Mesenteric fat pad (tissue), 1 donor: Measurements from ENCODE around the gene ANKS1B. TPM values are rescaled to one million over a fixed set of nuclear protein-coding genes. Genes with fewer than 3 reads are reported as not detected.
"Not testable (repeated sequence)": the region's sequence is repeated elsewhere in the genome, so short reads cannot be mapped to it uniquely, and the experiment has no call there.

ENCODE experiments used
- DNase-seq: peaks from one replicate; pipeline ENCODE4 v3.0.0-alpha.2; 2020; ENCODE audit warnings: low spot score
- total RNA-seq: library from RNA; stranded (reverse); fragmentation: NEBNext Ultra II Directional; extraction: Animal tissue kit (Norgen Biotek cat#: 25700); gene quantifications from one replicate; pipeline ENCODE4 v1.2.1, GENCODE V29; 2021
- donor health status: DM: yes; HTN: yes; CAD: no.

ANKS1B gene
- total RNA-seq, 1 donor from 2014 or later = 5.3 TPM

DNA sequence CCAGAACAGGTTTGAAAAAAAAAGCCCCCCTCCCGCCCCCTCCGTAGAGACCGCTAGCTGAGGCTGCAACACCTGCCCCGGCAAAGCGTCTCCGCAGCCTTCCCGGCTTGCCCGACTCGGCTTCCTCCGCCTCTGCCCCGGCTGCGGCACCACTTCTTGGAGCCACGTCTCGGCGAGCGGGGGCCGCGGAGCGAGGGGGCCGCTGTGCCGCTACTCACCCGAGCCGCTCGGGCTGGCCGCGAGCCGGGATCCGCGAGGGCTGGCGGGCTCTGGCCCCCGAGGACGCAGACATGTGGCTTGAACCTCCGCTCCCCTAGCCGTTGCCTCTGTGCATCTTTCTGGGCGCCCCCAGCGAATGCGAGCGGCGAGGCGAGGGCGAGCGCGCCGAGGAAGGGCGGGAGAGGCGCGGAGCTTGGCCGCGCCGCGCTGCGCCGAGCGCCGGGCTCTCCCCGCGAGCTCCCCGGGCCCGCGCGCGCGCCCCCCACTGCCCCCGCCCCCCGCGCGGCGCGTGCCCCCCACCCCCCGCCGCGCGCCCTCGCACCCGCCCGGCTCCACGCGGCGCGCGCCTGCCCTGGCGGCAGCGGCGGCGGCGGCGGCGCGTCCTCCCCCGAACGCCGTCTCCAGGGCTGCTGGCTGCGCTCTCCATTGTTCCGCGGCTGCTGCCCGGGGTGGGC lies 1090.2 kb downstream of the ANKS1B start:
- DNase-seq = no peak

DNA sequence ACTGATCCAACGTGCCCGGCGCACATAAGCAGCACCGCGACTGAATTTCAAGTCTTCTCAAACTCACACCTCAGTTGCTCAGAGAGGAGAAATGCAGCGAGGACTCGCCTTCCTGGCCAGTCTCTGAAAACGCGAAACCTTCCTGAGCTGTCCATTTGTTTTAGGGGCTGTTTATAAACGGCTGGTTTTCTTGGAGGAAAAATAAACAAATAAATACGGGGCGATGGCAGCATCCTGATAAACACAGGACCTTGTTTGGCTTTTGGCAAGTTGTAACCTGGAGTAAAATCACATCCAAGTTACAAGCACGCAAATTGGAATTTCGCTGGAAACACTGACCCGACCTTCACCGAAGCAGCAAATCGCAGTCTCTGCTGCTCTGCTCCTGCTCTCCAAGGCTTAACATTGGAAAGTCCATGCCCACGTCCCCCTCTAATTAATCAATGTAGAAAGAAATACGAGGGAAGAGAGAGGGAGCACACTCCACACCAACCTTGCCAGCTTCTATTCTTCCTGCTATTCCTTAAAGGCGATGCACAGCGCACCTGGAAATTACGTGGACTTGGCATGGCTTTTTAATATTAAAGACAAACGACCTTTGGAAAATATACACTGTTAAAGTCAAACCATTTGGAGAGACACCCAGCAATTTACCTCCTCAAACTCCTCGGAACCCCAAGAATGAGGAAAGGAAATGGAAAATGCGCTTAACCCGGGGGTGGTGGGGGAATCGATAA lies 1090.9 kb downstream of the ANKS1B start:
- no peak for DNase-seq

DNA sequence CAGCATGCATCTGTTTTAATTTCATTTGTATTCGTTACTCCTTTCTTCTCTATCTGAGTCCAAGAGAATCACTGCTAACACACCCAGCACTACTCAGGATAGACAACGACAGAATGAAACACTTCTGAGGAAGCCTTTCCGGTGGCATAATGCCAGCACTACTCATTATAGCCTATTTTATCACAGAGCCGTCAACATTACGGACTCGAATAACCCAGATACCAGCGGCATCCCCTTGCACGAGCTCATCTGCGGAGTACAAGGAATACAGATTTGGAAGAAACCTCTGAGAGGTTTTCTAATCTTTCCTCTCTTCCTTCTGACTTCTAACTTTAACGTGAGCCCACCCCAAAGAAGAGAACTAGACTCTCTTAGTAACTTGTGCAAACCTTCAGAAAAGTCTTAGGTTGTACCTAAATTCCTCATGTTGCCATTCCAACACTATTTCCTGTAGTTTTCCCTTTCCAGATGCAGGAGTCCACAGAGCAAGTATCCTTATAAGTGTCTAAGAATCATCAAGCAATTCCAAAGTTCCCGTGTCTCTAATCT lies 1091.5 kb downstream of the ANKS1B start:
- DNase-seq = no peak

DNA sequence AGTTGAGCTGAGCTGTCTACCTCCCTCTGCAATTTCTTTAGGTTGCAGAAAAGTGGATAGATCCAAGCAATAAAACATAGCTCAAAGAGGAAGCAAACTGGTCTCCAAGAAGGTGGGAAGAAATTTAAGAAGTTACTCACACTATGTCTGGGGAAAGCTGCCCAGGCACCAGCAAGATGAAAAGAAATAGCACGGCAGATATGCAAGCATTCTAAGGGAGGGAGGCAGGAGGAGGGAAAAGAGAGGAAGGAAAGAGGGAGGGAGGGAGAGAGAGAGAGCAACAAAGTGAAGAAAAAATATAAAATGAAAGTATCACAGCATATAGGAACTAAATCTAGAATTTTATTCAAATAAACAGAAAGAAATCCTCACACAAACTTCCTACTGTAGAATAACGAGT lies 1099.0 kb downstream of the ANKS1B start:
- no peak for DNase-seq

DNA sequence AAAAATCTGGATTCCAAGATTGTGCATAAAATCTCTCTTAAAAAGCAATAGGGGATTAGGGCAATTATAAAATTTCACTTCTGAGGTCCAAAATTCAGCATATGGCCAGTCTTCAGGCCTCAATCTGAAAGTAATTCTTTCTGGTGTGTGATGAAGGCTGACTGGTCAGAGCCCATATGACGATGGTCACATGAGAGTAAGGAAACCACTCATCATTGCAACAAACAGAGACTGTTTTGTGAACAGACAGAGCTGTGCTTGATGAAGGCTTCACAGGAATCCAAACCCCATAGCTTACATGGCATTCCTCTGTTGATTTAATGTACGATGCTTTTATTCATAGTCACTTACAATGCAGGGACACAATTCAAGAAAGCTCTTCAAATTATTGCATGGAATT lies 1101.5 kb downstream of the ANKS1B start:
- no peak for DNase-seq

DNA sequence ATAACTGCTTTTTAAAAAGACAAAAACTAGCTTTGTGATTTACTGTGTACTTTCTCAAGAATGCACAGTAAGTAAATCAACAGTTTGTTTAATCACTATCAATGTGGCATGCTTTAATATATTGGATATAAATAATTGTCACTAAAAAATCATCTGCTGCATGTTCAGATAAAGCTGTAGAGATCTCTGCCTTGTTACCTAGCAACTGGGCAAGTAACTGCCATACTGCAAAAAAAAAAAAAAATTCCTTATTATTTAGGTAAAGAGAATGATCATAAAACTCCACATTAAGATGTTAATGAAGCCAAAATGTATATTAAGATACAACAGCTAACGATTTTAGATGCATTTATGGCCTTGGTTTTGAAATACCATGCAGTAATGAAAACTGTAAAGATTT lies 1102.2 kb downstream of the ANKS1B start:
- no peak for DNase-seq

DNA sequence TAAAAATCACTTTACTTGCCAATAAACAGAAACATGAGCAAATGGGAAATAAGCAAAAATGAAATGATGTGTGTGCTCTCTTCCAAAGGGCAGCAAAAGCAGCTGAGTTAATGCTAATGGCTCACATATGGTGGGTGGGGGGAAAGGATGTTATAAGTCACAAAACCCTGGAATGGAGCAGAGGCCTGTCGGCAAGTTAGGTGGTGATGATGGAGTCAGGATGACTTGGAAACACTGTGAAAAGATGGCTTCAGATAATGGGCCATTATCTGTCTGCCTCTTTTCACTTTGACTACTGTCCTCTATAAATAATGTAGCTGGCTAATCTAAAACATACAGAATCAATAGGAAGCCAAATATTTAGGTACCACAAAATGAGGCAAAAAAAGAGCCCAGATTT lies 1111.0 kb downstream of the ANKS1B start:
- no peak for DNase-seq

DNA sequence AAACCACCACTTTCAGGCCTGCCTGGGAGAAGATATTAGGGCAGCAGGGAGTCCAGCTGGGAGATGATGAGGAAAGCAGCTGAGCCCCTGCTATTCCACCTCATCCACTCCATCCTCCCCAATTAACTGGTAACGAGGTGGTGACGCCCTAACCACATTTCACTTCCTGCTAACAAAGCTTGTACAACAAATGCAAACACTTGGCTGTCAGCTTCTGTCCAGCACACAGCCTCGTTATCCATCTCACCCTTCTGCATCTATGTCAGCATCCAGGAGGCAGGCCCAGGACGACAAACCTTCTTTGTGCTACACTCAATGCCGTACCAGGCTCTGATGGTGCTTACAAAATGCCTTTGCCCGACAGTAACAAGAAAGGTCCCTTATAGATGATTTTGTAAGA lies 1114.2 kb downstream of the ANKS1B start:
- no peak for DNase-seq

DNA sequence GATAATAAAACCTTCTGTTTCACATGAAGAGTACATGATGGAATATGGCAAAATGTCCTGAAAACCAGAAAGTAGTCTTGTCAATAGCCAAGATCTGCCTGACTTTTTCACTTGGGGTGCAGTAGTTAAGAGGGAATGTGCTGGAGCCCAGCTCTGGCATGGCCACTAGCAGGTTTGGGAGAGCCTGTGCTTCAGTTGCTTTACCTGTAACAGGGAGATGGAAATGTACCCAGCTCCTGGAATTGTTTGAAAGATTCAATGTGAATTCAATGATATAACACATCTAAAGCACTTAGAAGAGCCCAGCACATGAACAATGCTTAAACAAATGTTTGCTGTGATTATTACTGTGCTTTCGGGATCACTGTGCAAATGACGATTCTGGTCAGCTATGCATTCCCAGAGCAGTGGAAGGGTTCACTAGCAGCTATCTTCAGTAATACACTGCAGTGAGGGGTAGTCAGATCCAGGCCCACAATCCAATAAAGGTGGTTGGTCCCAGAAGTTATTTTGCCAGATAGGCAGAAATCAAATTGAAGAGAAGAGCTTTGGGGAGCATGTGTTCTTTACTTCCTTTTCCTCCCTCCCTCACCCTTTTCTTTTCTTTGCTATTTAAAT lies 1114.7 kb downstream of the ANKS1B start:
- DNase-seq = no peak

DNA sequence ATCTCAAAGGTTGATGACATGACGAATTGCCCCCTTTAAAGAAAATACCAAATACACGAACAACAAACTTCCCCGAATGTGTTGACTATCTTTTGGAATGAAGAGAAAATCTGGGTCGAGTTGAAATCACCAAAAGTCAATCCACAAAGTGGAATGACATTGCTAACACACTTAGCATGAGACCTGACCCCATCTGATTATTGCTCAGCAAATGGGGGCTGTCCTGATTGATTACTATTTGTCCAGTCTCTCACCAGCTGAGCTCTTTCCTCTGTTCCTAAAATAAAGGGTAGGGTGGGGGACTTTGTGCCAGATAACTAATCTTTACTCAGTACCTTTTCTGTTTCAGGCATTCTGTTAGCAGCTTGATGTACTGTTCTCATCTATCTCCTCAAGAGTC lies 1116.2 kb downstream of the ANKS1B start:
- DNase-seq = no peak

DNA sequence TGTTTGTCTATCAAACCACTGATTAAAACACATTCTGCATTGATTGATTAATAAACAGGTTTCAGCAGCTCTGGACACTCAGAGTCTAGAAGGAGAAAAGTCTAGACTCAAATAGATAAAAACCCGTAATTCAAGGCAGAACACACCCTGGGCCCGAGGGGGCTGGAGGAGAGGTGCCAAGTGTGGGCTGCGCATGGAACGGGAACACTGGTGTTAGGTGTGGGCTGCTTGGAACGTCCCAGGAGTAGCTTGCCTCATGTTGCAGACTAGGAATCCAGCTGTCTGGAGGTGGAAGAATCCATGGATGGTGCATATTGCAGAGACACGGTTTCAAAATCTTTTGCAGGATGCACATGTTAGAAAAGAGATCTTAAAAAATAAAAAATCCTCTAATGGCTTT lies 1116.7 kb downstream of the ANKS1B start:
- DNase-seq = no peak

DNA sequence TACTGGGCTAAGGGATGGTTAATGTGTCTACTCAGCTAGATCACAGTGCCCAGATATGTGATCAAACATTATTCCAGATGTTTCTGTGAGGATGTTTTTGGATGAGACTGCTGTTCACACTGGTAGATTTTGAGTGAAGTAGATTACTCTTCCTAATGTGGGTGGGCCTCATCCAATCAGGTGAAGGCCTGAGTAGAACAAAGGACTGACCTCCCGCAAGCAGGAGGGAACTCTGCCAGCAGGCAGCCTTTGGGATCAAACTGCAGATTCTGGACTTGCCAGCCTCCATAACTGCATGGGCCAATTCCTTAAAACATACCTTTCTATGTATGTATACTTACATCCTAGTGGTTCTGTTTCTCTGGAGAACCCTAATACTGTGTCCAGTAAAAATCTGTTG lies 1120.4 kb downstream of the ANKS1B start:
- no peak for DNase-seq

DNA sequence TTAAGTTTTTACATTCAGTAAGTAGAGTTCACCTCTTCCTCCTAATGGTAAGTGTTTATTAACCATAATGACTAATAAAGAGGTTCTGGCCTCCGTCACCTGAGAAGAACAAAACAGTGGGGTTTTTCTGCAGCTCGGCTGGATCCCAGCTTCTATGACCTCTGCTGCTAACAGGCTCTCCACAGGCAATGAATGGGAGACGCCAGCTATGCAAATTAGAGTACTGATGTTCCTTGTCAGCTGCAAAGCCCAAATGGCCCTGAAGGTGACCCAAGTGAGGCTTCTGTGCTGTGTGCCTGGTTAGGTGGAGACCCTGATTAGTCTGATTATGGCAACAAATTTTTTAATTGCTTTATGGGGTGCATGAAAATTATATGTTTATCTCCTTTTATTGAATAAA lies 1121.6 kb downstream of the ANKS1B start:
- DNase-seq = no peak

DNA sequence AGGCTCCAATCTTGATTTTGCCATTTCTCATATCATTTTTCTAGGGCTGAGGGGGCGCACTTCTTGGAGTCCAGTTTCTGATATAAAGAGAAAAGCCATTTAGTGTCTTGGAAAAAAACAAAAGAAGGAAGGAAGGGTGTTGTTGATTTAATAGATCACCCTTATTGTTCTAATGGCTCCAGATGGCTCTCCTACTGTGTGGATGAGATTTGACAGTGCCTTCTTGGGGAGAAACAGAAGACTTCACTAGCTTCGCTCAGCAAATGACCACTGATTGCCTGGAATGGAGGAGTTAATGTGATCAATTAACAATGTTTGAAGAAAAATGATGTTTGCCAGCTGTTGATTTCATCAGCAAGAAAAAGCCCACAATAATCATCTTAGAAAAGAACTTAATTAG lies 1123.5 kb downstream of the ANKS1B start:
- no peak for DNase-seq

DNA sequence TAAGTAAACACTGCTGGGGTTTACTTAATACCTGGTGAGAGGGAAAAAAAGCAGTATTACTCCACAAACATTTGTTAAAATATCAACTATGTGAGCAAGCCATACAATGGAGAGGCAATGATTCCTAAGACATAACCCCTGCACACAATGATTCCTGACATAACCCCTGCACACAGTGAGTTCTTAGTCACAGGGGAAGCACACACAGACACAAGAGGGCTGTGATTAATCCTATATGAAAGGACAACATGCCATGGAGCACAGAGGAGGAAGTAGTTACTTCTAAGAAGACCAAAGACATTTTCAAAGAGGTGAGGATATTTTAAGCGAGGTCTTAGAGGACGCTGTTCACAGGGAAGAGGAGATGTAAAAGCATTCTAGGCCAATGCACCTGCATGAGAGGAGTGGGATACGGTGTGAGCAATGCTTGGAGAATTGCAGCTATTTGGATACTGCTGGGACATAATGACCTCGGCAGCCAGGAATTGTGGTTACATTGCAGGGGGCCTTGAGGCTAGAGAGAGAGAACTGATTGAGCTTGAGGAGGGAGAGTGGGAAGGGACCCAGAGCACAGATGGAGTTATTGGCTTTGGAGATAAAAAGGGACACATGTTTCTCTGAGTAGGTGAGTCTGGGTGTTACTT lies 1127.7 kb downstream of the ANKS1B start:
- DNase-seq = no peak

DNA sequence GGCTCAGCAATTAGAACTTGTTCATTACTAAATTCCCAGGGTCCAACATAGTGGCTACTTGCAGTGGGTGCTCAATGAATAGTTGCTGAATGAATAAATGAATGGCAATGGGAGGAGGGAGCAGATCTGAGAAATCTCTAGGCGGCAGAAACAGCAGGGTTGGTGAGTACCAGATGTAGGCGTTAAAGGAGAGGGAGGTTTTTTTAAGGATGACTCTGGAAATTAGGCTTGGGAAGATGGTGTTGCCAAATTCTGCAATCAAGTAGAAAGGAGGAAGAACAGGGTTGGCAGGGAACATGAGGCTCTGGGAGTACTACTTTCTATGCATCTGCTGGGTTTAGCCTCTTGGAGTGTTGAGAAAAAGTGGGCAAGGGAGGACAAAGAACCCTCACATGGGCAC lies 1132.6 kb downstream of the ANKS1B start:
- no peak for DNase-seq

DNA sequence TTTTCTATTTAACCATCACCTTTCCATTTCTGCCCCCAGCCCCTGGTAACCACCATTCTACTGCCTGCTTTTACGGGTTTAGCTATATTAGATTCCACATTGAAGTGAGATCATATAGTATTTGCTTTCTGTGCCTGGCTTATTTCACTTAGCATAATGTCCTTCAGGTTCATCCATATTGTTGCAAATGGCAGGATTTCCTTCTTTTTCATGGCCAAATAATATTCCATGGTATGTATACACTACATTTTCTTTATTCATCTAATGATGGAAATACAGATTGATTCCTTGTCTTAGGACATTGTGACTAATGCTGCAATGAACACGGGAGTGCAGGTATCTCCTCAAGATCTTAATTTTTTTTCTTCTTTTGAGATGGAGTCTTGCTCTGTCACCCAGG lies 1137.5 kb downstream of the ANKS1B start:
- no peak for DNase-seq

DNA sequence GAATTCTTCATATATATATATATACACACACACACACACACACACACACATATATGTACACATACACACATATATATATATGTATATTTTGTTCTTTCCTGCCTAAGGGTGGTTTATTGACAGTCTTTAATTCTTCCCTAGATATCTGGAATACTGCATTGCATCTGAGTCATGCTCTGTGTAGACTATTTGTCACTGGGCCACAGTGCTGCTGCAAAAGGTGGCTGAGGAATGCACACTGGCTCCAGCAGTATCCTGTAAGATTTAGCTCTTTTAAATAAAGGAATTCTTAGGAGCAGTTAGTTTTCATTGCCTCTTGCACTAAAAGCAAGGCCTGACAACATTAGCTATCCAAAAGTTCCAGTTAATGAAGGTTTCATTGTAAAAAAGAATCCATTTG lies 1138.8 kb downstream of the ANKS1B start:
- no peak for DNase-seq

DNA sequence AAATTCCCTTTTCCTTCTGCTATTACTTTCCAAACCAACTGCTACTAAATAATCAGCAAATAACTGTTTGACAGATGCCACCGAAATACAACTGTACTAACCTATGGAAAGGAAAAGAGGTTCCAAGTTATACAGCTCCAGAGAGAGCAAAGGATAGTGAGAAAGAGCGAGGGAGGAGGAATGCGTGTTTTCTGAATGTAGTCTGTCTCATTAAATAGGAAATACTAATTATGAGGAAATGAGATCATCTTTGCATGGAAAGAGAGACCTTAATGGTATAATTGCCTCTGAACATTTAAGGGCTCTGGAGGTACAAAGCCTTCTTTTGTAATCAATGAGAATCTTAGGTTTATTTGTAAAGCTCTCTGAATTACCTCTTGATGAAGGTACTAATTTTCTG lies 1144.4 kb downstream of the ANKS1B start:
- DNase-seq = no peak

DNA sequence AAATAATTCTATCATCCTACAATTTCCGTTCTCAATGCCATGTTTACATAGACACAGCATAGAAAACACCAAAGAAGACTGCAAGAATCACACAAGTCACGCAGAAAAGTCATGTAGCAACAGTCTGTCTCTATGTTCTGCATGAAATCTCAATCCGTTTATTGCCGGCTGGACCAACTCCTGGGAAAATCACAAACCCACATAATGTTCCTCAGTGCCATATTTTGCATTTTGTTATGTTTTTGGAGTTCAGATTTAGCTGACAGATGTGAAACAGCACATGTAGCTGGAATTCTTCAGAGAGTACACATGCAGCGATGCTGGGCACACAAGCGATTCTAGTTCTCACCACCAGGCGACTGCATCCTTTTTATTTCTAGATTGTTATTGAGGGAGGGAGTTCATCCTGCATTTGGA lies 1146.5 kb downstream of the ANKS1B start:
- no peak for DNase-seq

DNA sequence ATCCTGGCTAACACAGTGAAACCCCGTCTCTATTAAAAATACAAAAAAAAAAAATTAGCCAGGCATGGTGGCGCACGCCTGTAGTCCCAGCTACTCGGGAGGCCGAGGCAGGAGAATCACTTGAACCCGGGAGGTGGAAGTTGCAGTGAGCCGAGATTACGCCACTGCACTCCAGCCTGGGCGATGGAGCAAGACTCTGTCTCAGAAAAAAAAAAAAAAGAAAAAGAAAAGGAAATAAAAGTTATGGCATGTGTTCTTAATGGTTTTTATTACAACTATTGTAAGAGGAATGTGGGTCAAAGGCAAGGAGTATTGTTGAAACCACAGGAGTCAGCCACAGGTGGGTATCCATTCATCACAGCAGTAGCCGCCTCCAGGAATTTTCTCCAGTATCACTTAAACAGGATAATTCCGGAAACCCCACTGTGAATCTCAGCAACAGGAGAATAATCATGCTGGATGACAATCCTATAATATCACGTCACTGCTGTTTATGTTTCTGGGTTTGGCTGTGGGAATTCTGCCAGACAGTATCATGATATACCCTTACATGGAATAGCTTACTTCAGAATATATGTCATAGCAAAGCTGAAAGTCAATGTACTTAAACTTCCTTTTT lies 1147.5 kb downstream of the ANKS1B start:
- DNase-seq = not testable (repeated sequence)
